GM12865 (cell line): ENCODE results near the gene NEGR1.

Experiments used
- DNase-seq: peaks from one replicate; pipeline ENCODE4 v3.0.0; 2010; ENCODE audit warnings: low read depth
- H3K4me3 ChIP-seq: 2 replicates; pipeline ENCODE4 v1.5.1; 2011; ENCODE audit warnings: mild to moderate bottlenecking, low read depth, low read length, control low read depth
- CTCF ChIP-seq: IDR thresholded peaks from 2 replicates; pipeline ENCODE4 v1.5.1; 2011; ENCODE audit warnings: low read length, control low read depth, low read depth, inconsistent platforms; ENCODE audit not compliant: insufficient read depth; ENCODE audit errors: missing control alignments

NEGR1 gene

GRCh38 chr1:71438626-71439025 lies 843.7 kb downstream of the NEGR1 start:
- no peak for DNase-seq
- no peak for TF ChIP-seq CTCF
- H3K4me3 ChIP-seq: no peak overlapping the region

GRCh38 chr1:71435951-71436350 lies 846.4 kb downstream of the NEGR1 start:
- no peak for DNase-seq
- H3K4me3 ChIP-seq: no peak overlapping the region
- TF ChIP-seq CTCF: no peak

GRCh38 chr1:71434240-71434639 lies 848.1 kb downstream of the NEGR1 start:
- DNase-seq: no peak
- no peak for TF ChIP-seq CTCF
- no peak overlapping the region for H3K4me3 ChIP-seq

GRCh38 chr1:71428029-71428428 lies 854.3 kb downstream of the NEGR1 start:
- no peak for TF ChIP-seq CTCF
- no peak for DNase-seq
- H3K4me3 ChIP-seq: no peak overlapping the region

GRCh38 chr1:71427066-71427465 lies 855.3 kb downstream of the NEGR1 start:
- H3K4me3 ChIP-seq: no peak overlapping the region
- DNase-seq: no peak
- TF ChIP-seq CTCF: no peak

- H3K4me3 ChIP-seq: no peak overlapping the region
- TF ChIP-seq CTCF: no peak
- no peak for DNase-seq
Observed at GRCh38 chr1:71424536-71424935, 857.8 kb downstream of the NEGR1 start.

- DNase-seq: no peak
- H3K4me3 ChIP-seq: no peak overlapping the region
- no peak for TF ChIP-seq CTCF
Observed at GRCh38 chr1:71422221-71422620, 860.1 kb downstream of the NEGR1 start.
